CD1c-positive myeloid dendritic cell (primary cell): ENCODE results near the gene WDR48.

Experiments used
- DNase-seq: peaks from one replicate; pipeline ENCODE4 v3.0.0-alpha.2; 2016; ENCODE audit errors: extremely low spot score

Gene WDR48

GRCh38 chr3:39102504-39103323, 50.9 kb downstream of the WDR48 start:
- DNase-seq: no peak

GRCh38 chr3:39103324-39103693, 51.5 kb downstream of the WDR48 start:
- DNase-seq: no peak

GRCh38 chr3:39103791-39104552, 52.2 kb downstream of the WDR48 start:
- DNase-seq: no peak

- no peak for DNase-seq
These were observed 53.3 kb downstream of the WDR48 start for GRCh38 chr3:39104961-39105686.

- no peak for DNase-seq
These were observed 53.9 kb downstream of the WDR48 start for GRCh38 chr3:39105687-39106063.

GRCh38 chr3:39106281-39106811, 54.5 kb downstream of the WDR48 start:
- no peak for DNase-seq

- peak; percentile 48 for DNase-seq
These were observed 55.1 kb downstream of the WDR48 start for GRCh38 chr3:39106851-39107387.

GRCh38 chr3:39107388-39108199, 55.8 kb downstream of the WDR48 start, which contains the start of the genes GORASP1 and TTC21A:
TSS of gene GORASP1 (minus strand) at chr3:39107627. CDS start at chr3:39107541, 86 bp downstream.
TSS of gene TTC21A (plus strand) at chr3:39107680. CDS start at chr3:39107838, 158 bp downstream.
- peak; percentile 92 for DNase-seq

- DNase-seq: peak; percentile 84
These were observed 56.4 kb downstream of the WDR48 start for GRCh38 chr3:39108200-39108710.

GRCh38 chr3:39109086-39109485, 57.3 kb downstream of the WDR48 start:
- no peak for DNase-seq

GRCh38 chr3:39110041-39110639, 58.3 kb downstream of the WDR48 start:
- no peak for DNase-seq

- DNase-seq: no peak
These were observed 60.3 kb downstream of the WDR48 start for GRCh38 chr3:39112113-39112512.

- no peak for DNase-seq
These were observed 60.7 kb downstream of the WDR48 start for GRCh38 chr3:39112535-39112934.

GRCh38 chr3:39113291-39113690, 61.5 kb downstream of the WDR48 start:
- no peak for DNase-seq

- DNase-seq: no peak
These were observed 62.6 kb downstream of the WDR48 start for GRCh38 chr3:39114456-39114855.

GRCh38 chr3:39115870-39116269, 64.1 kb downstream of the WDR48 start:
- no peak for DNase-seq

GRCh38 chr3:39118079-39118478, 66.3 kb downstream of the WDR48 start:
- no peak for DNase-seq

GRCh38 chr3:39118931-39119660, 67.3 kb downstream of the WDR48 start:
- no peak for DNase-seq

- no peak for DNase-seq
These were observed 69.8 kb downstream of the WDR48 start for GRCh38 chr3:39121621-39122020.

- DNase-seq: no peak
These were observed 71.0 kb downstream of the WDR48 start for GRCh38 chr3:39122813-39123212.
